Frontal cortex (tissue), 4 donors: ENCODE measurements around the gene SEMA5B. TPM values are rescaled to one million over a fixed set of nuclear protein-coding genes. Genes with fewer than 3 reads are reported as not detected.

Experiments
- DNase-seq, 2 donors: peaks; one replicate each; pipeline ENCODE4 v3.0.0; 2012; ENCODE audit warnings: low spot score in 2 of 2
- FAIRE-seq: peaks from 2 replicates; lab custom pipeline; 2012; peaks lifted over from hg19 to GRCh38; lab: Jason Lieb, UNC
- total RNA-seq: library from RNA; depleted of rRNA; stranded (reverse); fragments of >200 nt; gene quantifications from one replicate; pipeline ENCODE4 v1.2.3, GENCODE V29; 2014
- donor health status: control.
- donor health status: control.
- donor health status: control.

The SEMA5B gene
- total RNA-seq, 1 donor from 2014 or later = 9.0 TPM

- DNase-seq (no peak), FAIRE-seq (no peak)
These were observed 146.9 kb downstream of the SEMA5B start for GRCh38 chr3:122880624-122881023.

GRCh38 chr3:122880173-122880572 lies 147.4 kb downstream of the SEMA5B start:
- FAIRE-seq (no peak), DNase-seq (no peak)

- DNase-seq (no peak), FAIRE-seq (no peak)
These were observed 151.9 kb downstream of the SEMA5B start for GRCh38 chr3:122875547-122876127.

- DNase-seq (no peak), FAIRE-seq (no peak)
These were observed 153.6 kb downstream of the SEMA5B start for GRCh38 chr3:122873741-122874515.

GRCh38 chr3:122868322-122868721 lies 159.2 kb downstream of the SEMA5B start:
- DNase-seq = no peak
- no peak for FAIRE-seq

GRCh38 chr3:122864498-122864897 lies 163.1 kb downstream of the SEMA5B start:
- no peak for FAIRE-seq
- no peak for DNase-seq

GRCh38 chr3:122862381-122862780 lies 165.2 kb downstream of the SEMA5B start:
- FAIRE-seq (no peak), DNase-seq (no peak)

Other genes starting within 250 kb of the SEMA5B start
- 9.4 TPM for gene HSPBAP1, start 233.9 kb downstream of the SEMA5B start, total RNA-seq
- gene SLC49A4, start 232.7 kb downstream of the SEMA5B start, total RNA-seq = 20.0 TPM
- gene PDIA5, start 39.3 kb upstream of the SEMA5B start, total RNA-seq = 2.0 TPM
- 65.2 TPM for gene SEC22A, start 174.2 kb upstream of the SEMA5B start, total RNA-seq